Skin epidermis (tissue), 12 donors: Measurements from ENCODE around the gene ALAS1.

Source experiments
- H3K27ac ChIP-seq, 21 experiments: fragments of 200-600 bp; sonication (generic) in 11 of 21; one replicate each; pipeline ENCODE4 v1.5.0; 2020; ENCODE audit warnings: mild to moderate bottlenecking in 3 of 21, inconsistent platforms in 2 of 21, moderate library complexity in 2 of 21
- H3K4me3 ChIP-seq, 7 experiments: fragments of 200-600 bp; sonication (generic) in 2 of 7; one replicate each; pipeline ENCODE4 v1.5.0; 2020; ENCODE audit warnings: inconsistent platforms in 2 of 7, mild to moderate bottlenecking in 2 of 7, moderate library complexity in 1 of 7

The ALAS1 gene

GRCh38 chr3:52195823-52196331 lies 2.1 kb upstream of the ALAS1 start:
- Histone ChIP-seq H3K4me3 (no peak overlapping the region), H3K27ac (peak overlapping the region in 18 of 21 experiments; percentile 46 to 97 (median 92))

DNA sequence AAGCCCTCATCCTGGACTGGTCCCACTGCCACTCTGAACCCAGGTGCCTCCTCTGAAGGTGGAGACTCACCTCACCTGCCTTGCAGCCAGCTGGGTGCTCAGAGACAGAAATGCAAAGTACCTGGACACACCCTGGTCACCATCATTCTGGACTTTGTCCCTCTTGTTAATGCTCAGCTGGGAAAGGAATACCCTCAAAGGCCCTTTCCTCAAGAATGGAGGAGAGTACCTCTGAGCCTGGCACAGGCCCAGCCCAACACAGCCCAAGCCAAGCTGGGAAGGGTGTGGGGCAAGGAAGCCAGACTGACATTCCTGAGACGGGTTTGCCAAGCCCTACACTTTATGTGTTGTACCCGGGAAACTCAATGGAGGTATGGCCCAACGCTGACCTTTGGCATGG lies 983 bp upstream of the ALAS1 start:
- Histone ChIP-seq H3K27ac (peak overlapping the region in 18 of 21 experiments; percentile 60 to 97 (median 92)), H3K4me3 (no peak overlapping the region)

DNA sequence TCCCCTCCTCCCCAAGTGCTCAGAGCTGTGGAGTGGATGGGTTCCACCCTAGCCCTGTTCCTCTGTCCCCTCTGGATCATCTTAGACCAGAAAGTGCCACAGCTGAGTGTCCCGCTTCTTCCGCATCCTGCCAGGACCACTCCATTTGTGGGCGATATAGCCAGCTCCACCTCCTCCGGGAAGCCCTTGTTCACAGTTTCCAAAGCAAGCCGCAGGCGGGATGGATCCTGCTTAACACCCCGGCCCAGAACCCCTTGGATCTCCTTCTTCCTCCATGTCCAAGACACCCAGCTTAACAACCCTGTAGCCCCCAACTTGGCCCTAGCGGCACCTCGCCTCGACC lies 490 bp upstream of the ALAS1 start:
- Histone ChIP-seq H3K4me3 (peak overlapping the region; percentile 57 to 94 (median 71)), H3K27ac (peak overlapping the region in 19 of 21 experiments; percentile 67 to 97 (median 92))

GRCh38 chr3:52198643-52199608 lies 966 bp downstream of the ALAS1 start:
- Histone ChIP-seq H3K27ac (peak overlapping the region; percentile 67 to 97 (median 91)), H3K4me3 (peak overlapping the region; percentile 57 to 94 (median 71))

DNA sequence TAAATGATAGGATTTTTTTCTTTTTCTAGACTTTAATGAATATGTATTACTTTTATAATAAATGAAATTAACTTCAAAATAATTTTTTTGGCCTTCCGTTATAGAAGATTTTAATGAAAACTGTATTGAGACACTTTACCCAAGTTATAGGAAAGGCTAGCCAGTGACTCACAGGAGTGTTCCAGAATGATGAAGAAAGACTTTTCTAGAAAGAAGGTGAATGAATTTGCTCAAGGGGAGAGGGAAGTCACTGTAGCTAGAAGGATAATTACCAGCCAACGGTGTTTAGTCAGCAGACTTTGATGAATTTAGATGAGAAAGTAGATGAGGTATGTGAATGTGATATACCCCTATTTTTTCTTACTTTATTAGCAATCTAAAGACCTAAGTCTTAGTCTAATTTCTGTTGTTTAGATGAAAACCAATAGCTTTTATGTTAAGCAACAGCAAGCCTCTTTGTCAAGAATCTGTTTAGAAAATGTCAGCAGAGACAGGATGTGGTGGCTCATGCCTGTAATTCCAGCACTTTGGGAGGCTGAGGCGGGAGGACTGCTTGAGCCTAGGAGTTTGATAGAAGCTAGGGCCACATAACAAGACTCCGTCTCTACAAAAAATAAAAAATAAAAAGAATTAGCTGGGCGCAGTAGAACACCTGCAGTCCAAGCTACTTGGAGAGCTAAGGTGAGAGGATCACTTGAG lies 3.2 kb downstream of the ALAS1 start:
- no peak overlapping the region for H3K4me3 ChIP-seq
- peak overlapping the region in 1 of 21 experiments; percentile 11 for H3K27ac ChIP-seq

GRCh38 chr3:52202384-52203077 lies 4.6 kb downstream of the ALAS1 start:
- Histone ChIP-seq H3K27ac (peak overlapping the region in 5 of 21 experiments; percentile 7 to 28 (median 19)), H3K4me3 (no peak overlapping the region)

- Histone ChIP-seq H3K27ac (peak overlapping the region in 1 of 21 experiments; percentile 15), H3K4me3 (no peak overlapping the region)
Measured at GRCh38 chr3:52203701-52204100, 5.7 kb downstream of the ALAS1 start.

- Histone ChIP-seq H3K4me3 (no peak overlapping the region), H3K27ac (peak overlapping the region in 1 of 21 experiments; percentile 15)
Measured at GRCh38 chr3:52204337-52205073, 6.5 kb downstream of the ALAS1 start.

GRCh38 chr3:52205727-52206372 lies 7.9 kb downstream of the ALAS1 start:
- no peak overlapping the region for H3K27ac ChIP-seq

DNA sequence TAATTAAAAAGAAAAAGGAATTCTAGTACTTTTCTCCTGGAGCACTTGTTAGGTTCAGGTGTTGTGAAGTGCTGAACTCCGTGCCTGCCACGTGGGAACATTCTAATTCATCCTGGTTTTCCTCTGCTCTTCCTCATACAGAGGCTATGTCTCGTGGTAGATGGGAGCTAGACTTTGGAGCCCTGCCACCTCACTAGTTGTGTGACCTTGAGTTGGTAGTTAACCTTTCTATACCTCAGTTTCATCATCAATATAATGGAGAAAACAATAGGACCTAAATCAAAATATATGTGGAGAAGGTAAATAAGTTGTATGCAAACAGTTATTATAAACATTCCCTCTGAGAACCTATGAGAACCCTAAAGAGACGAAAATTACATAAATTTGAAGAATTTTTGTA lies 10.6 kb downstream of the ALAS1 start:
- no peak overlapping the region for H3K4me3 ChIP-seq
- peak overlapping the region in 1 of 21 experiments; percentile 29 for H3K27ac ChIP-seq

More at GRCh38 chr3:52205727-52206372, 7.9 kb downstream of the ALAS1 start:
- no peak overlapping the region for H3K4me3 ChIP-seq

DNA sequence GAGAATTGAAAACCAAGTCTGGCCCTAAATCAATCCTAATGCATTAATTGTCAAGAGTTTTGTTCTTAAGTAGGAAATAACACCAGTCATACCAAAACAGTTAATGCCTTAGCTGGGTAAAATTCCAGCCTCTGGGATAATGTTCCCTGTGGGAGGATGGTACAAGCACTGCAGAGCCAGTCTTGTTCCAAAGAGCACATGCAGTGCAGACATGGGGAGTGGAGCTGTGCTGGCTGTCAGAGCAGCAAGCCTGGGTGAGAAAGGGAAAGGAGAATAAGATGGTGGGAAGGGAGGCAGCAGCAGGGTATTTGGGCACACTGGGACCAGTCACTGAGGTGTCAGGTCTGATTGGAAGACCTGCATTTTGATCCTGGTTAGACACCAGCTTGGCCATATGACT lies 12.1 kb downstream of the ALAS1 start:
- no peak overlapping the region for H3K4me3 ChIP-seq
- no peak overlapping the region for H3K27ac ChIP-seq

DNA sequence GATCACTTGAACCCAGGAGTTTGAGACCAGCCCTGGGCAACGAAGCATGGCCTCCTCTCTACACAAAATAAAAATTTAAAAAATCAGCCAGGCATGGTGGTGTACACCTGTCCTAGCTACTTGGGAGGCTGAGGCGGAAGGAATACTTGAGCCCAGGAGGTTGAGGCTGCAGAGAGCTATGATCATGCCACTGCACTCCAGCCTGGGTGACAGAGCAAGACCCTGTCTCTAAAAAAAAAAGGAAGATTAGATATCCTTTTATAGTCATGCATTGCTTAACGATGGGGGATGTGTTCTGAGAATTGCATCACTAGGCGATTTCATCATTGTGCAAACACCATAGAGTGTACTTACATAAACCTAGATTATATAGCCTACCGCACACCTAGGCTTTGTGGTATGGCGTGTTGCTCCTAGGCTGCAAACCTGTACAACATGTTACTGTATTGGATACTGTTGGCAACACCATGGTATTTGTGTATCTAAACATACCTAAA lies 12.6 kb downstream of the ALAS1 start:
- H3K27ac ChIP-seq, result no peak overlapping the region
- no peak overlapping the region for H3K4me3 ChIP-seq

- no peak overlapping the region for H3K27ac ChIP-seq
Measured at GRCh38 chr3:52211268-52211891, 13.4 kb downstream of the ALAS1 start.

DNA sequence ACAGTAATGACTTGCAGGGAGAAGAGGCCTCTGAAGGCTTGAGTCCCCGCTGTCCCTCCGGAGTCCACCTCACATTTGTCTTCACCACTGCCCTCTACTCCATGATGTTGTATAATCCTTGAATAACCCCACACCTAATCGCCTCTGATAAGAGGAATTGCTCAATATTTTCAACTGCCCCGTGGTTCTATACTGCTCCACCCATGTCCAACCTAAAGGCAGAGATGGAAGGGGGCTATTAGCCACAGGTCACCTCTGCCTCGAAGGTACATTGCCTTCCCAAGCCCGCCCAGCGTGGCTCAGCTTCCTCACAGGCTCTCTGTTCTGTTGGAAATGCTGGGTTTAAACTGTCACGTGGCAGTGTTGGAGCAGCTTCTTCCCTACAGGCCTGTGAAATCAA lies 15.0 kb downstream of the ALAS1 start:
- H3K27ac ChIP-seq, result no peak overlapping the region
- H3K4me3 ChIP-seq, result no peak overlapping the region

More at GRCh38 chr3:52211268-52211891, 13.4 kb downstream of the ALAS1 start:
- no peak overlapping the region for H3K4me3 ChIP-seq

DNA sequence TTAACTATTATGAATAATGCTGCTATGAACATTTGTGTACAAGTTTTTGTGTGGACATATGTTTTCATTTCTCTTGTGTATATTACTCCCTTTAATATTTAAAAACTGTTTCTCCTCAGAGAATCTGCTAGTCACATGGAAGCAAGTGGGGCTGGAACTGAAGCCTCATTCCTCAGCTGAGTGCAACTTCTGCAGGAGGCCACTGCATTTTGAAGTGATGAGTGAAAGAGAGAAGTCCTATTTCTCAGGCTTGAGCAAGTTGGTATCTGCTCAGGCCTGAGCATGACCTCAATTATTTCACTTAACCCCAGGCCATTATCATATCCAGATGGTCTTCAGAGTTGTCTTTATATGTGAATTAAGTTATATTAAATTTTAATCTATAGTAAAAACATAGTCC lies 15.9 kb downstream of the ALAS1 start:
- H3K4me3 ChIP-seq, result no peak overlapping the region
- peak overlapping the region in 1 of 21 experiments; percentile 30 for H3K27ac ChIP-seq

- peak overlapping the region in 3 of 21 experiments; percentile 31 to 79 (median 76) for H3K27ac ChIP-seq
- H3K4me3 ChIP-seq, result no peak overlapping the region
Measured at GRCh38 chr3:52215351-52215750, 17.4 kb downstream of the ALAS1 start.

- Histone ChIP-seq H3K4me3 (no peak overlapping the region), H3K27ac (peak overlapping the region in 20 of 21 experiments; percentile 48 to 80 (median 70))
Measured at GRCh38 chr3:52216585-52217408, 18.8 kb downstream of the ALAS1 start.
